Suprapubic skin (tissue), 4 donors: Measurements from ENCODE around the gene MUC5B.

ENCODE experiments used
- CTCF ChIP-seq, 2 donors: fragments of 200-600 bp in 1 of 2; fragments of 450-650 bp in 1 of 2; sonication (generic) in 1 of 2; IDR thresholded peaks; one replicate each; pipeline ENCODE4 v1.5.1; 2016 to 2019; ENCODE audit warnings: antibody characterized with exemption in 2 of 2, mild to moderate bottlenecking in 1 of 2, moderate library complexity in 1 of 2
- EP300 ChIP-seq: sonication (generic); formaldehyde crosslinking; IDR thresholded peaks from one replicate; pipeline ENCODE4 v1.6.1; 2017; ENCODE audit warnings: antibody characterized with exemption
- POLR2A ChIP-seq, 2 donors: fragments of 450-650 bp; IDR thresholded peaks; one replicate each; pipeline ENCODE4 v1.6.1; 2017; ENCODE audit warnings: antibody characterized with exemption in 2 of 2, mild to moderate bottlenecking in 2 of 2, moderate library complexity in 2 of 2
- POLR2AphosphoS5 ChIP-seq, 3 donors: sonication (generic); formaldehyde crosslinking; IDR thresholded peaks; one replicate each; pipeline ENCODE4 v1.6.1; 2017; ENCODE audit warnings: antibody characterized with exemption in 3 of 3

GRCh38 chr11:1285316-1285744 lies 62.5 kb downstream of the MUC5B start:
- TF ChIP-seq POLR2A (IDR thresholded peaks at IDR 0.05): no peak
- TF ChIP-seq CTCF (IDR thresholded peaks at IDR 0.05): no peak
- TF ChIP-seq POLR2AphosphoS5 (IDR thresholded peaks at IDR 0.05): no peak
- TF ChIP-seq EP300: no peak
